Nephron progenitor cell (in vitro differentiated cells): ENCODE measurements around the gene MAP4K4.

ENCODE experiments used
- DNase-seq: peaks from one replicate; pipeline ENCODE4 v3.0.0; 2021
- H3K27ac Mint-ChIP-seq: 2 replicates; pipeline ENCODE4 v1.8.0; 2021; ENCODE audit warnings: mild to moderate bottlenecking, moderate library complexity, mixed read lengths
- H3K27me3 Mint-ChIP-seq: 2 replicates; pipeline ENCODE4 v1.8.0; 2021; ENCODE audit warnings: mild to moderate bottlenecking, low read depth, mixed read lengths; ENCODE audit not compliant: poor library complexity
- H3K36me3 Mint-ChIP-seq: 2 replicates; pipeline ENCODE4 v1.8.0; 2021; ENCODE audit warnings: low read depth, mixed read lengths
- H3K4me1 Mint-ChIP-seq: 2 replicates; pipeline ENCODE4 v1.8.0; 2021; ENCODE audit warnings: mixed read lengths
- H3K4me3 Mint-ChIP-seq: 2 replicates; pipeline ENCODE4 v1.8.0; 2021; ENCODE audit warnings: mild to moderate bottlenecking, moderate library complexity, mixed read lengths
- H3K9me3 Mint-ChIP-seq: 2 replicates; pipeline ENCODE4 v1.8.0; 2021; ENCODE audit warnings: mild to moderate bottlenecking, moderate library complexity, mixed read lengths
- TF ChIP-seq, protein P1 (sequence below): fragments of 200-600 bp; sonication (generic); IDR thresholded peaks from 2 replicates; pipeline ENCODE4 v1.5.0; 2021; ENCODE audit warnings: antibody characterized with exemption

MAP4K4 gene

DNA sequence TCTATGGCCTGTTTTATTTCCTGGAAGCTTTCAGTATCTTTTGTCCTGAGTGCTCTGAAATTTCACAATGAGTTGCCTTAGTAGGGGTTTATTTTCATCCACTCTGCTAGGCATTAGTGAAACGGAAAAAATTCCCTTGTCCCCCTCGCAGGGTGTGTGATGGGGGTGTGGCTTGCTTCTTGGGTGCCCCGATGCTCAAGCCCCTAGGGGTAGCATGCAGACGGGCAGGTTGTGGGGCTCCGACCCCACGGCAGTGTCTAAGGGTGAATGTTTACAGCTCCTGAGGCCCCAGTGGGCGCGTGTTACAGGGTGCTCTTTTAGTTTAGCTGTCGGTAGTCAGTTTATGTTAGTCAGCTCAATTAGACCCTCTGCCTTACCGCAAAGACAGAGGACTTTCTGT lies 32.2 kb upstream of the MAP4K4 start:
- Mint-ChIP-seq H3K27me3 (peaks cover 9% of the 10 kb centered on the region), H3K4me3 (no peak overlapping the region), H3K4me1 (no peaks in the 10 kb centered on the region), H3K27ac (no peak overlapping the region), H3K36me3 (peaks cover 4% of the 10 kb centered on the region), H3K9me3 (peaks cover 12% of the 10 kb centered on the region)
- no peak for DNase-seq
- TF ChIP-seq, protein P1, sequence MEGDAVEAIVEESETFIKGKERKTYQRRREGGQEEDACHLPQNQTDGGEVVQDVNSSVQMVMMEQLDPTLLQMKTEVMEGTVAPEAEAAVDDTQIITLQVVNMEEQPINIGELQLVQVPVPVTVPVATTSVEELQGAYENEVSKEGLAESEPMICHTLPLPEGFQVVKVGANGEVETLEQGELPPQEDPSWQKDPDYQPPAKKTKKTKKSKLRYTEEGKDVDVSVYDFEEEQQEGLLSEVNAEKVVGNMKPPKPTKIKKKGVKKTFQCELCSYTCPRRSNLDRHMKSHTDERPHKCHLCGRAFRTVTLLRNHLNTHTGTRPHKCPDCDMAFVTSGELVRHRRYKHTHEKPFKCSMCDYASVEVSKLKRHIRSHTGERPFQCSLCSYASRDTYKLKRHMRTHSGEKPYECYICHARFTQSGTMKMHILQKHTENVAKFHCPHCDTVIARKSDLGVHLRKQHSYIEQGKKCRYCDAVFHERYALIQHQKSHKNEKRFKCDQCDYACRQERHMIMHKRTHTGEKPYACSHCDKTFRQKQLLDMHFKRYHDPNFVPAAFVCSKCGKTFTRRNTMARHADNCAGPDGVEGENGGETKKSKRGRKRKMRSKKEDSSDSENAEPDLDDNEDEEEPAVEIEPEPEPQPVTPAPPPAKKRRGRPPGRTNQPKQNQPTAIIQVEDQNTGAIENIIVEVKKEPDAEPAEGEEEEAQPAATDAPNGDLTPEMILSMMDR, result no peak

DNA sequence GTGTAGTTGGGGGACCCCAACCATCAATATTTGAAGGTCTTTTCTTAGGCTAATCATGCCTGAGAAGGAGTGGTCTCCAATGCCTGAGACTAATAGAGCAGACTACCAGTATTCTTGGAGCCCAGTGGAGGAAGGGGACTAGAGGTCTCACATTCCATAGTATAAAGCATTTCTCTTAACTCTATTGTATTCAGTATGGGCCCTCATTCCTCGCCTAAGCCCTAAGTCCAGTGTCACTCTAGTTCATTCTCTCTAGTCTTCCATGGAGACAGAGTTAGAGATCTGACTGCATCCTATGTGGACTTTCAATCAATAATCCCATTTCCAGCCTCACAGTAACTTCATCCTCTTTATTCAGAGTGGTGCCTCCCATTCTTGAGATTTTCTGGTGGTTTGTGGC lies 29.7 kb upstream of the MAP4K4 start:
- TF ChIP-seq, protein P1, result no peak
- Mint-ChIP-seq H3K4me1 (no peaks in the 10 kb centered on the region), H3K27ac (no peak overlapping the region), H3K27me3 (peaks cover 9% of the 10 kb centered on the region), H3K9me3 (peaks cover 32% of the 10 kb centered on the region), H3K4me3 (no peak overlapping the region), H3K36me3 (peaks cover 4% of the 10 kb centered on the region)
- no peak for DNase-seq

- TF ChIP-seq, protein P1, result no peak
- Mint-ChIP-seq H3K4me1 (no peaks in the 10 kb centered on the region), H3K27ac (no peak overlapping the region), H3K36me3 (no peaks in the 10 kb centered on the region), H3K27me3 (peaks cover 6% of the 10 kb centered on the region), H3K4me3 (no peak overlapping the region), H3K9me3 (peaks cover 28% of the 10 kb centered on the region)
- no peak for DNase-seq
Observed at GRCh38 chr2:101672047-101672446, 25.5 kb upstream of the MAP4K4 start.

GRCh38 chr2:101673920-101674319 lies 23.6 kb upstream of the MAP4K4 start:
- no peak for DNase-seq
- Mint-ChIP-seq H3K9me3 (peaks cover 28% of the 10 kb centered on the region), H3K4me1 (no peaks in the 10 kb centered on the region), H3K27me3 (peaks cover 6% of the 10 kb centered on the region), H3K36me3 (no peaks in the 10 kb centered on the region), H3K27ac (no peak overlapping the region), H3K4me3 (no peak overlapping the region)
- TF ChIP-seq, protein P1, result no peak

DNA sequence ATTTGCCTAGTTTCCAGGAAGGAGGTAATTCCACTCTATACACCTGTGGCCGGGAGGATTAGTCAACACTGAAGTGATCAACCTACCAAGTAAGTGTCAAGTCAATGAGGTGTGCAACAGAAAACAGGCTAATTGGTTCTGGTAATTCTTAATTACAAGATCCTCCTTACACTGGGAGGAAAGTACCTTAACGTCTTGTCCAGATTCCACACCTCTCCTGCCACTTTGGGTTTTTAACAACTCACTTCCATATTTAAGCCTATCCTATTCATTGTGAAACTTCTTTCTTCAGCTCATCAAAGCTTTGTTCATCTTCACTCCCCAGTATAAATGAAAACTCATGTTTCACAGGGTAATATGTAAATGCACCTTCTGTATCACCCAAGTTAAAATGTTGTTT lies 22.0 kb upstream of the MAP4K4 start:
- Mint-ChIP-seq H3K27ac (no peak overlapping the region), H3K36me3 (no peaks in the 10 kb centered on the region), H3K27me3 (peaks cover 6% of the 10 kb centered on the region), H3K4me3 (no peak overlapping the region), H3K4me1 (peaks cover 7% of the 10 kb centered on the region), H3K9me3 (peaks cover 24% of the 10 kb centered on the region)
- DNase-seq, result no peak
- TF ChIP-seq, protein P1, result no peak

DNA sequence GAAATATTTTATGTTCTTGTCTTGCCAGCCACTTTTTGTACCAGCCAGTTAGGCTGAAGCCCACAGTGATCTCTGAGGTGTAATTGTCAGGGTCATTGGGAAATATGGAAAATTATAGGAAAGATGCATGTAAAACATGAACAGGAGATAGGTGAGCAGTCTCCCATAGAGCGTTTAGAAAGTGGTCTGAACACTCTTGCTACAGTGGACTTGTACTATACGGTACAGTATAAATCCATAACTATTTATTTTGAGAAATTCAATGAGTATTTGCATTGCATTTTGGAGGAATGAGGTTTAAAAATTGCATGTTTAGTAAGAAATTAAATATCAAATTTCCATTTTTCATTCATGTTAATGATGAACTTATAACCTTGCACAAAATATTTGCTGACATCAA lies 20.8 kb upstream of the MAP4K4 start:
- H3K4me1 Mint-ChIP-seq, result peaks cover 7% of the 10 kb centered on the region
- TF ChIP-seq, protein P1, result no peak
- no peak overlapping the region for H3K4me3 Mint-ChIP-seq
- no peak for DNase-seq
- no peaks in the 10 kb centered on the region for H3K36me3 Mint-ChIP-seq
- peaks cover 9% of the 10 kb centered on the region for H3K27me3 Mint-ChIP-seq
- peaks cover 16% of the 10 kb centered on the region for H3K9me3 Mint-ChIP-seq
- no peak overlapping the region for H3K27ac Mint-ChIP-seq
